Left ventricle myocardium inferior (tissue), 1 donor: ENCODE measurements around the gene SLC24A3. TPM values are rescaled to one million over a fixed set of nuclear protein-coding genes. Genes with fewer than 3 reads are reported as not detected.

Experiments used
- DNase-seq: peaks from one replicate; pipeline ENCODE4 v3.0.0-alpha.2; 2020
- H3K27ac ChIP-seq: fragments of 200-600 bp; replicated peaks from 2 replicates; pipeline ENCODE4 v1.8.0; 2021
- H3K27me3 ChIP-seq: fragments of 200-600 bp; 2 replicates; pipeline ENCODE4 v1.8.0; 2021; ENCODE audit warnings: low read depth
- H3K36me3 ChIP-seq: fragments of 200-600 bp; 2 replicates; pipeline ENCODE4 v1.8.0; 2021
- H3K4me1 ChIP-seq: fragments of 200-600 bp; 2 replicates; pipeline ENCODE4 v1.8.0; 2021
- H3K4me3 ChIP-seq: fragments of 200-600 bp; 2 replicates; pipeline ENCODE4 v1.8.0; 2021; ENCODE audit warnings: mild to moderate bottlenecking, moderate library complexity
- H3K9me3 ChIP-seq: fragments of 200-600 bp; replicated peaks from 2 replicates; pipeline ENCODE4 v1.8.0; 2021
- intact Hi-C: fragments of 100-400 bp; cut with micrococcal nuclease; formaldehyde crosslinking; loops from one replicate; pipeline ENCODE4 v1.11.0; 2022
- total RNA-seq: library from RNA; stranded (reverse); fragmentation: NEBNext Ultra II Directional; extraction: Animal tissue kit (Norgen Biotek cat#: 25700); gene quantifications from one replicate; pipeline ENCODE4 v1.2.1, GENCODE V29; 2021
- TF ChIP-seq, protein P1 (sequence below): fragments of 200-600 bp; IDR thresholded peaks from 2 replicates; pipeline ENCODE4 v1.8.0; 2021; ENCODE audit warnings: antibody characterized with exemption, mild to moderate bottlenecking, borderline replicate concordance
- donor health status: DM: no; HTN: yes; CAD: no; lungs with severe emphysema.

Gene SLC24A3
- total RNA-seq, 1 donor from 2014 or later: 1.3 TPM

DNA sequence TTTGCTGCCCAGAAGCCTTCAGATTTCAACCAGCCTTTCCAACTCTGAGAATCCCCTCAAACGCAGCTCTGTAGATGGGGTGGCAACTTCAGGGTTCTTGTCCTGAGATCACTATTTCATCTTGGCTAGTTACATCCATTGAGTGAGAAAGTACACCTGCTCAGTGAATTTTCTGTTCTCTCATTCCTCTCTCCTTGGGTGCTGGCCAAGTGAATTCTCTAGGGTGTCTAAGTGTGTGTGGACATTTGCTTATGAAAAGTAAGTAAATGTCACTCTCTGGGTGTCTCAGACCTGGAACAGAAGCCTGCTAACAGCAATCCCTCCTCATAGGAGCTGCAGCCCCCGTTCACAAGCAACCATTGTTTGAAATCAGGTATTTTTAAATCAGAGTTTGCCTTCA lies 549.4 kb downstream of the SLC24A3 start:
- H3K36me3 ChIP-seq: no peaks in the 10 kb centered on the region
- TF ChIP-seq, protein P1, sequence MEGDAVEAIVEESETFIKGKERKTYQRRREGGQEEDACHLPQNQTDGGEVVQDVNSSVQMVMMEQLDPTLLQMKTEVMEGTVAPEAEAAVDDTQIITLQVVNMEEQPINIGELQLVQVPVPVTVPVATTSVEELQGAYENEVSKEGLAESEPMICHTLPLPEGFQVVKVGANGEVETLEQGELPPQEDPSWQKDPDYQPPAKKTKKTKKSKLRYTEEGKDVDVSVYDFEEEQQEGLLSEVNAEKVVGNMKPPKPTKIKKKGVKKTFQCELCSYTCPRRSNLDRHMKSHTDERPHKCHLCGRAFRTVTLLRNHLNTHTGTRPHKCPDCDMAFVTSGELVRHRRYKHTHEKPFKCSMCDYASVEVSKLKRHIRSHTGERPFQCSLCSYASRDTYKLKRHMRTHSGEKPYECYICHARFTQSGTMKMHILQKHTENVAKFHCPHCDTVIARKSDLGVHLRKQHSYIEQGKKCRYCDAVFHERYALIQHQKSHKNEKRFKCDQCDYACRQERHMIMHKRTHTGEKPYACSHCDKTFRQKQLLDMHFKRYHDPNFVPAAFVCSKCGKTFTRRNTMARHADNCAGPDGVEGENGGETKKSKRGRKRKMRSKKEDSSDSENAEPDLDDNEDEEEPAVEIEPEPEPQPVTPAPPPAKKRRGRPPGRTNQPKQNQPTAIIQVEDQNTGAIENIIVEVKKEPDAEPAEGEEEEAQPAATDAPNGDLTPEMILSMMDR: no peak
- no peaks in the 10 kb centered on the region for H3K27me3 ChIP-seq
- no peak overlapping the region for H3K4me3 ChIP-seq
- H3K9me3 ChIP-seq: no peaks in the 10 kb centered on the region
- H3K4me1 ChIP-seq: peaks cover 78% of the 10 kb centered on the region
- intact Hi-C loops: no loop called here
- no peak for DNase-seq
- H3K27ac ChIP-seq: peak overlapping the region; percentile 99

DNA sequence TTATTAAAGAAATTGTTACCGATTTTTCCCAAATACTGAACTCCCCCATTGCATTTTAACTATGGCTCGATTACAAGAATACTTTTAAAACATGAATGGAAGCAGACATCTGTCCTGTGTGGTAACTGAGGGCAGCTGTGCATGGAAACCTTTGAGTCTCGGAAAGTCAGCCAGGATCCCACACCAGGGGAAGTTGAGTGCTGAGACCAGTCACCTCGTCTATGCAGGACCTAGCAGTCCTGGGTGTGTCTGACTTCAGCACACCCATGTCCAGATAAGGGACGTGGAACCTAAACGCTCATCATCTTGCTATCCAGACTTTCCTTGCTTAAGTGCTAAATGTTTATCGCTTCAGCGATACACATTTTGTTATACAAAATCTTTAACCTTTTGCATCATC lies 551.8 kb downstream of the SLC24A3 start:
- peaks cover 67% of the 10 kb centered on the region for H3K4me1 ChIP-seq
- H3K27ac ChIP-seq: no peak overlapping the region
- no peak for DNase-seq
- no peak overlapping the region for H3K4me3 ChIP-seq
- H3K36me3 ChIP-seq: peaks cover 4% of the 10 kb centered on the region
- H3K9me3 ChIP-seq: no peaks in the 10 kb centered on the region
- TF ChIP-seq, protein P1: no peak
- intact Hi-C loops: no loop called here
- H3K27me3 ChIP-seq: no peaks in the 10 kb centered on the region

DNA sequence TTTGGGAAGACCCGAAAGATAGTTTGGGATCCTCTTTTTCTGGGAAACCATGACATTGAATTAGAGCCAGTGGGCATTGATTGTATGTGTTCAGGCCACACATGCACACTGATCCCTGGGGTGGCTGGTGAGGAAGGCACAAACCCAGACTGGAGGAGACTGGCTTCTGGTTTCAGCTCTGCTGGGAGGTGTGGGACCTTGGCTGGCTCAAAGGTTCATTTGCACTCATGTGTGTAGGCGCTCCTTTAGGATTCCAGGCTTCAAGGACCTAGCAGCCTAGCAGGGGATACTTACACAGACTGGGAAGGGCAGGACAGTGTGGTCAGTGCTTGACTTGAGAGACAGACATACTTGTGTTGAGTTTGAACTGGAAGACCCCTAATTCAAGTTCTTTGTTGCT lies 552.8 kb downstream of the SLC24A3 start:
- no peak overlapping the region for H3K4me3 ChIP-seq
- no peak for DNase-seq
- intact Hi-C loops: no loop called here
- H3K36me3 ChIP-seq: peaks cover 9% of the 10 kb centered on the region
- peaks cover 67% of the 10 kb centered on the region for H3K4me1 ChIP-seq
- TF ChIP-seq, protein P1: no peak
- H3K27me3 ChIP-seq: no peaks in the 10 kb centered on the region
- no peak overlapping the region for H3K27ac ChIP-seq
- no peaks in the 10 kb centered on the region for H3K9me3 ChIP-seq

DNA sequence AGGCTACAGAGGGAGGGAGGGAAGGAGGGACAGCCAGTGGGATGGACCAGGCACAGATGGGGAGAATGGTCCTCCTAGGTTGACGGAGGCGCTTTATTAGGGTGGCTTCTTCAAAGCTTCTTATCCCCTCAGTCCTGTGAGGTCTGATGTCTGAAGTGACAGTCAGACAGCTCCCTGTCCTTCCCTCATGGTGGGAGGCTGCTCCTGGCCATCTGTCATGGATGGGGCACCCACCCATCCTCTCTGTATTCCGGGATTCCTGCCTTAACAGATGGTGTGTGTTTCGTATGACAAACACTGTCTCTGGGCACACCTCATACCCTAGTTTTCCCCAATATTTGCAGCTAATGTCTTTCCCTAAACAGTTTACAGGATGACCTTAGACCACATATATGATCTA lies 553.5 kb downstream of the SLC24A3 start:
- peaks cover 9% of the 10 kb centered on the region for H3K36me3 ChIP-seq
- no peaks in the 10 kb centered on the region for H3K9me3 ChIP-seq
- H3K4me3 ChIP-seq: no peak overlapping the region
- DNase-seq: no peak
- TF ChIP-seq, protein P1: no peak
- H3K27ac ChIP-seq: no peak overlapping the region
- intact Hi-C loops: no loop called here
- no peaks in the 10 kb centered on the region for H3K27me3 ChIP-seq
- H3K4me1 ChIP-seq: peaks cover 64% of the 10 kb centered on the region

DNA sequence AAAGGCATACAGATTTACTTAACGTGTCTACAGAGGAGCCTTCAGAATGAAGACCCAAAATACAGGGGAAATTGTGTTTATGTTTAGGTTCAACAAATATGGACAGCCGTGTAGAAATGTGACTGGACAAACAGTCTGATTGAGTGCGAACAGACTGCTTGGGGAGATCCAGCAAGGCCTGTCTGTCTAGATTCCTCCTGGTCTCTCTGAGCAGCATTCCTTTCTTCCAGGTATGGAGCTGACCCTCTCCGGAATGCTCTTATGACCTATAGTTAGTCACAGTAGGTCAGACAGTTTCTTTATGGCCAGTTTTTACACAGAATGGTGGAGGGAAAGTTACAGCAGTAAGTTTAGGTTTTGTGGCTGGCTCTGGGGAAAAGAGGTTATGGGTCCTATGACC lies 554.6 kb downstream of the SLC24A3 start:
- H3K27me3 ChIP-seq: no peaks in the 10 kb centered on the region
- no peak overlapping the region for H3K27ac ChIP-seq
- DNase-seq: no peak
- TF ChIP-seq, protein P1: no peak
- intact Hi-C loops: no loop called here
- H3K4me1 ChIP-seq: peaks cover 60% of the 10 kb centered on the region
- H3K4me3 ChIP-seq: no peak overlapping the region
- peaks cover 9% of the 10 kb centered on the region for H3K36me3 ChIP-seq
- H3K9me3 ChIP-seq: no peaks in the 10 kb centered on the region
